Measurements from ENCODE around the gene BCL7C.
A peak's percentile ranks its signal among the peaks of the same experiment; 100 is the strongest.
"Not testable (repeated sequence)": the region's sequence is repeated elsewhere in the genome, so short reads cannot be mapped to it uniquely, and the experiment has no call there.

Gene BCL7C

GRCh38 chr16:30860729-30861128 lies 33.1 kb downstream of the BCL7C start:
- DNase-seq, result not testable (repeated sequence)

GRCh38 chr16:30858829-30859423 lies 35.0 kb downstream of the BCL7C start:
- DNase-seq, result no peak

- DNase-seq, result no peak
Observed at GRCh38 chr16:30858111-30858495, 35.8 kb downstream of the BCL7C start.

- no peak for DNase-seq
Observed at GRCh38 chr16:30853758-30854157, 40.1 kb downstream of the BCL7C start.

GRCh38 chr16:30850246-30850645 lies 43.6 kb downstream of the BCL7C start:
- DNase-seq, result no peak

- no peak for DNase-seq
Observed at GRCh38 chr16:30846649-30847402, 47.1 kb downstream of the BCL7C start.

GRCh38 chr16:30844671-30845449 lies 49.0 kb downstream of the BCL7C start:
- DNase-seq, result peak; percentile 96

- DNase-seq, result no peak
Observed at GRCh38 chr16:30844346-30844670, 49.6 kb downstream of the BCL7C start.

- DNase-seq, result no peak
Observed at GRCh38 chr16:30843501-30843900, 50.4 kb downstream of the BCL7C start.

- DNase-seq, result no peak
Observed at GRCh38 chr16:30842971-30843370, 50.9 kb downstream of the BCL7C start.

- no peak for DNase-seq
Observed at GRCh38 chr16:30841332-30841731, 52.5 kb downstream of the BCL7C start.

- no peak for DNase-seq
Observed at GRCh38 chr16:30840611-30841010, 53.3 kb downstream of the BCL7C start.

GRCh38 chr16:30839523-30840227 lies 54.2 kb downstream of the BCL7C start:
- DNase-seq, result peak; percentile 27

GRCh38 chr16:30838876-30839471 lies 54.9 kb downstream of the BCL7C start:
- no peak for DNase-seq

GRCh38 chr16:30837904-30838303 lies 56.0 kb downstream of the BCL7C start:
- DNase-seq, result peak; percentile 25

All from hematopoietic multipotent progenitor cell treated with erythropoietin and hydrocortisone succinate and interleukin-3 and kit ligand, for 8 days (in vitro differentiated cells).